Activated CD8-positive, alpha-beta T cell treated with anti-CD3 and anti-CD28 coated beads for 36 hours (primary cell): ENCODE measurements around the gene SIPA1L2. TPM values are rescaled to one million over a fixed set of nuclear protein-coding genes. Genes with fewer than 3 reads are reported as not detected.

Experiments used
- ATAC-seq: fragments of 200-7000 bp; cut with Tn5 transposase; one replicate; pipeline ENCODE4 v1.10.0; 2021; ENCODE audit warnings: mild to moderate bottlenecking, moderate library complexity
- CTCF ChIA-PET: fragments of 350-600 bp; sonication (Branson Sonifier 250); formaldehyde crosslinking; loops from one replicate; lab custom pipeline; 2021; ENCODE audit warnings: antibody characterized with exemption; lab: Charles Lee
- POLR2A ChIA-PET: fragments of 350-600 bp; sonication (Branson Sonifier 250); formaldehyde crosslinking; loops from one replicate; lab custom pipeline; 2021; ENCODE audit warnings: antibody characterized with exemption; lab: Charles Lee
- DNase-seq: peaks from one replicate; pipeline ENCODE4 v3.0.0-alpha.2; 2020
- H3K27ac Mint-ChIP-seq: one replicate; pipeline ENCODE4 v1.8.0; 2021; ENCODE audit warnings: mild to moderate bottlenecking, mixed read lengths
- H3K27me3 Mint-ChIP-seq: one replicate; pipeline ENCODE4 v1.8.0; 2021; ENCODE audit warnings: mixed read lengths
- H3K36me3 Mint-ChIP-seq: one replicate; pipeline ENCODE4 v1.8.0; 2021; ENCODE audit warnings: low read depth, mixed read lengths
- H3K4me1 Mint-ChIP-seq: one replicate; pipeline ENCODE4 v1.8.0; 2021; ENCODE audit warnings: low read depth, mixed read lengths
- H3K4me3 Mint-ChIP-seq: one replicate; pipeline ENCODE4 v1.8.0; 2021; ENCODE audit warnings: mild to moderate bottlenecking, moderate library complexity, mixed read lengths
- H3K9me3 Mint-ChIP-seq: one replicate; pipeline ENCODE4 v1.8.0; 2021; ENCODE audit warnings: mixed read lengths
- intact Hi-C: fragments of 100-400 bp; cut with micrococcal nuclease; formaldehyde crosslinking; loops from one replicate; pipeline ENCODE4 v1.10.0; 2022
- total RNA-seq, 2 experiments: library from RNA; stranded (reverse); gene quantifications; one replicate each; pipeline ENCODE4 v1.2.3, GENCODE V29; 2021
- TF ChIP-seq, protein P1 (sequence below): fragments of 200-600 bp; IDR thresholded peaks from one replicate; pipeline ENCODE4 v1.8.0; 2022; ENCODE audit warnings: antibody characterized with exemption, mild to moderate bottlenecking

The SIPA1L2 gene
- total RNA-seq, 2 experiments from 2014 or later: 1.7 TPM

DNA sequence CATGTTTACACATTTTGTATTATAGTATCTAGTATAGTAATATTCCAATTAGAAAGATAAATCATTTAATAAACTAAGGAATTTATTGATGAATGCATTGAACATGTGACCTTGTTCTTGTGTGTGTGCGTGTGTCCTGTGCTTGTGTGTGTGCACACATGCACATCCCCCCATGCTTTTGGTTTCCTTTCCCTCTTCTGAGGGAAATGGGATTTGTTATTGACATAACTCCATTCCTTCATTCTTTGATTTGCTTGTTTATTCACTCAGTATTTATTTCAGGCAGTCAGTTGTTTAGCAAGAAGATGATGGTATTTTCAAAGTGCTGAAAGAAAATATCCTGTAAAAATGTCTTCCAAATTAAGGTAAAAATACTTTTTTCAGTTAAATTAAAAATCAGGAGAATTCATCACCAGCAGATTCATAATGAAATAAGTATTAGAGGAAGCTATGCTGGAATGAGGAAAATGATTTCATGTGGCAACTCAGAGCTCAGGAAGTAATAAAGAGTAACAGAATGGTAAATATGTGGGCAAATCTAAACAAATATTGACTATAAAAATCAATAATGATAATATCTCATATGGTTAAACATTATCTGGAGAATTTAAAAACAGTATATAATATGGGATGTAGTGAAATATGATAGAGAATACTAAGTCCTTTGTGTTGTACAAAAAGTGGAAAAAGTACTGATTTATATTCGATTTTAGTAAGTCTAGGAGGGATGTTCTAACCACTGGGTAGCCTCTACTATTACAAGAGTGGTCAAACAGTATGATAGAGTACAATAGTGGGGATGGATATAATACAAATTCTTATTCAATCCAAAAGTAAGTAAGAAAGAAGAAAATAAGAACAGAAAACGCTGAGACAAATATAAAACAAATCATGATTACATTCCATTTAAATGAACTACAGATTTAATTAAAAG lies 35.2 kb upstream of the SIPA1L2 start:
- H3K4me3 Mint-ChIP-seq: no peak overlapping the region
- POLR2A ChIA-PET: no interaction called here
- peaks cover 6% of the 10 kb centered on the region for H3K4me1 Mint-ChIP-seq
- ATAC-seq (no peak), DNase-seq (no peak)
- TF ChIP-seq, protein P1, sequence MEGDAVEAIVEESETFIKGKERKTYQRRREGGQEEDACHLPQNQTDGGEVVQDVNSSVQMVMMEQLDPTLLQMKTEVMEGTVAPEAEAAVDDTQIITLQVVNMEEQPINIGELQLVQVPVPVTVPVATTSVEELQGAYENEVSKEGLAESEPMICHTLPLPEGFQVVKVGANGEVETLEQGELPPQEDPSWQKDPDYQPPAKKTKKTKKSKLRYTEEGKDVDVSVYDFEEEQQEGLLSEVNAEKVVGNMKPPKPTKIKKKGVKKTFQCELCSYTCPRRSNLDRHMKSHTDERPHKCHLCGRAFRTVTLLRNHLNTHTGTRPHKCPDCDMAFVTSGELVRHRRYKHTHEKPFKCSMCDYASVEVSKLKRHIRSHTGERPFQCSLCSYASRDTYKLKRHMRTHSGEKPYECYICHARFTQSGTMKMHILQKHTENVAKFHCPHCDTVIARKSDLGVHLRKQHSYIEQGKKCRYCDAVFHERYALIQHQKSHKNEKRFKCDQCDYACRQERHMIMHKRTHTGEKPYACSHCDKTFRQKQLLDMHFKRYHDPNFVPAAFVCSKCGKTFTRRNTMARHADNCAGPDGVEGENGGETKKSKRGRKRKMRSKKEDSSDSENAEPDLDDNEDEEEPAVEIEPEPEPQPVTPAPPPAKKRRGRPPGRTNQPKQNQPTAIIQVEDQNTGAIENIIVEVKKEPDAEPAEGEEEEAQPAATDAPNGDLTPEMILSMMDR: no peak
- H3K36me3 Mint-ChIP-seq: no peaks in the 10 kb centered on the region
- H3K27me3 Mint-ChIP-seq: peaks cover 1% of the 10 kb centered on the region
- no peak overlapping the region for H3K27ac Mint-ChIP-seq
- H3K9me3 Mint-ChIP-seq: no peaks in the 10 kb centered on the region
- CTCF ChIA-PET: no interaction called here
- intact Hi-C loops: no loop called here

DNA sequence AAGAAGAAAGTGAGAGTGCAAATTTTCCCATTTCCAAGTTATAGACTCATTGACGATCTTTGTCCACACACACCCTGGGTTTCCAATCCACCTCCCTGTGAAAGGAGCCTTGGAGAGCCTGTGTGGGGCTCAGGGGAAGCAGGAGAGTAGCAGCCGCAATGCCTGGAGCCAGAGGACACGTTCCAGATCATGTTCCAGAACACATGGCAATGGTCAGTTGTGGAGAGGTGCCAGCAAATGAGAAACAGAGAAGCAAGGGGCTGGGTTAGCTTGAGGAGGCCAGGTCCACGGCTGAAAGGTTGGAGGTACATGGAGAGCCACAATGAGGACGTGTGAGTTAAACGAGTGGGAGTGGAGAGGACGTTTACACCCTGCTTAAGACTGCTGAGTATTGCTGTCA lies 33.0 kb upstream of the SIPA1L2 start:
- peaks cover 11% of the 10 kb centered on the region for H3K27me3 Mint-ChIP-seq
- H3K9me3 Mint-ChIP-seq: no peaks in the 10 kb centered on the region
- peaks cover 6% of the 10 kb centered on the region for H3K4me1 Mint-ChIP-seq
- H3K27ac Mint-ChIP-seq: no peak overlapping the region
- TF ChIP-seq, protein P1: no peak
- DNase-seq (no peak), ATAC-seq (no peak)
- intact Hi-C loops: no loop called here
- no peaks in the 10 kb centered on the region for H3K36me3 Mint-ChIP-seq
- ChIA-PET CTCF (no interaction called here), POLR2A (no interaction called here)
- H3K4me3 Mint-ChIP-seq: no peak overlapping the region

DNA sequence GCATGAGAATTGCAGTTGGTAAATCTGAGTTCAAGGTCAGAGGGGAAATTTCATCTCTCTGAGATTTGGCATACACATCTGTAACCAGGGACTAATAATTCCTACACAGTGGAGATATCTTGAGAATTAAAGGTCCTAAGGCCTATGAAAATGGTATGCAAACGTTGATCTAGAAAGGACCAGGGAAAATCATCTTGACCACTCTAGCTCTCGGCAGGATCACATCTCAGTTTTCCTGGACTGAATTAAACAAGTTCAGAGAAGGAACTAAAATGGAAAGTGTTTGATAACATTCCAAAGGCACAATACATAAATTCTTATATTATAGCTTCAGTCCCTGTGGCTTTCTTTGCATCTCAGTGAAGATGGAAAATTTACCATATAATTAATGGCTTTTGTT lies 28.5 kb upstream of the SIPA1L2 start:
- POLR2A ChIA-PET: no interaction called here
- ATAC-seq: no peak
- Mint-ChIP-seq H3K36me3 (no peaks in the 10 kb centered on the region), H3K4me3 (no peak overlapping the region), H3K4me1 (peaks cover 2% of the 10 kb centered on the region), H3K27ac (no peak overlapping the region), H3K9me3 (no peaks in the 10 kb centered on the region), H3K27me3 (peaks cover 18% of the 10 kb centered on the region)
- no peak for DNase-seq
- CTCF ChIA-PET: no interaction called here
- intact Hi-C loops: no loop called here
- TF ChIP-seq, protein P1: no peak

DNA sequence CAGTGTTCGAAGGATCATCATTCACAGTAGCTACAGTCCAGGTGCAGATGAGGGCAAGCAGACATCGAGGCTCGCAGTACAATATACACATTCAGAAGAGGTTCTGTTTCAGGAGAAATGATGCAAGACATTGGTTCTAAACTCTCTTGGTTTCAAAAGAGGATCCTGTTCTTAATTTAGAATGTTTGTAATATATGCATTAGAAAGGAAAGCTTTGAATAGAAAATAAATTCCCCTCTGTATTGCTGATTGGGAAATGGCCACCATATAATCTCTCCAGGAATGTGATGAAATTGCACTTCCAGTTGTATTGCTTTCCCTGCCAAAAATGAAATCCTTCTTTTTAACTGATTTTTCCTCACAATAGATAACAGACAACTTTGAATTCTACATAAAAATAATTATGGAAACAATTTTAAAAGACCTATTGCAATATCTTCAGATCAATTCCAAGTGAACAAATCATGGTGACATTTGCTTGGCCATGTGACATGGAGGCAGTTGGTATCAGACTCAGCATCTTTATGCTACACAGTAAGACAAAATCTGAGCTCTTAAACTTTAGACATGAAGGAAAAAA lies 27.6 kb upstream of the SIPA1L2 start:
- no peak for DNase-seq
- ChIA-PET POLR2A (no interaction called here), CTCF (no interaction called here)
- TF ChIP-seq, protein P1: no peak
- ATAC-seq: no peak
- intact Hi-C loops: no loop called here
- H3K9me3 Mint-ChIP-seq: no peaks in the 10 kb centered on the region
- no peak overlapping the region for H3K4me3 Mint-ChIP-seq
- H3K4me1 Mint-ChIP-seq: peaks cover 2% of the 10 kb centered on the region
- no peaks in the 10 kb centered on the region for H3K36me3 Mint-ChIP-seq
- H3K27ac Mint-ChIP-seq: no peak overlapping the region
- peaks cover 18% of the 10 kb centered on the region for H3K27me3 Mint-ChIP-seq

DNA sequence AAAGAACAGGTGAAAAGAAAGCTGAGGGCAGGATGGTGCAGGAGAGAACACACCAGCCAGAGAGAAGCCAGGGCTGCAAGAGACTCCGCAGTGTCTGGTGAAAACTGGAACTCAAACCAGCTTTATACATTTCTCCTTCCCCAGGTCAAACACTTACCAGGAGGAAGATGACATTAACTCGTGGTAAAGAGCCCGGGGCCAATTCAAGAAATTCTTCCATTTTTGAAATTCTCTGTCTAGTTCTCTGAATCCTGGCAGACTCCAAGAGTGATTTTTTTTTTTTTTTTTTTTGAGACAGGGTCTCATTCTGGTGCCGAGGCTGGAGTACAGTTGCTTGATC lies 25.8 kb upstream of the SIPA1L2 start:
- TF ChIP-seq, protein P1: no peak
- intact Hi-C loops: no loop called here
- Mint-ChIP-seq H3K27ac (no peak overlapping the region), H3K36me3 (no peaks in the 10 kb centered on the region), H3K27me3 (peaks cover 22% of the 10 kb centered on the region), H3K4me1 (peaks cover 2% of the 10 kb centered on the region), H3K4me3 (no peak overlapping the region), H3K9me3 (no peaks in the 10 kb centered on the region)
- DNase-seq (no peak), ATAC-seq (no peak)
- ChIA-PET POLR2A (no interaction called here), CTCF (no interaction called here)
